ENCODE data around the gene ROBO2.
A peak's percentile ranks its signal among the peaks of the same experiment; 100 is the strongest.

- TF ChIP-seq CTCF (IDR thresholded peaks at IDR 0.05) (peak; percentile 50 to 84 (median 58)), POLR2A (IDR thresholded peaks at IDR 0.05) (no peak)
Observed at GRCh38 chr3:77038468-77038929, 1.4 kb upstream of the ROBO2 start.
